HEK293 (cell line): ENCODE results near the gene NR3C1.
A peak's percentile ranks its signal among the peaks of the same experiment; 100 is the strongest.

Experiments used
- CTCF ChIA-PET: fragments of 350-600 bp; formaldehyde crosslinking; extraction: SDS; loops from one replicate; lab custom pipeline; 2021; ENCODE audit warnings: antibody characterized with exemption; lab: Yijun Ruan, JAX
- POLR2A ChIA-PET: fragments of 300-600 bp; formaldehyde crosslinking; extraction: SDS; loops from one replicate; lab custom pipeline; 2020; ENCODE audit warnings: antibody characterized with exemption, inconsistent platforms; lab: Yijun Ruan, JAX
- H3K27ac ChIP-seq: fragments of 200-500 bp; sonication (Bioruptor generic); 2 replicates; pipeline ENCODE4 v1.5.1; 2014; ENCODE audit warnings: low read depth, low read length, control low read depth, inconsistent platforms; ENCODE audit errors: extremely low read depth
- H3K36me3 ChIP-seq, 2 experiments: fragments of 200-500 bp in 1 of 2; sonication (Bioruptor generic) in 1 of 2; 1 replicate in 1 of 2; 2 replicates in 1 of 2; pipeline ENCODE4 v1.5.1; 2014 to 2017; ENCODE audit warnings: inconsistent platforms in 2 of 2, low read length in 2 of 2; ENCODE audit not compliant: control insufficient read depth in 2 of 2, insufficient read depth in 1 of 2
- H3K4me1 ChIP-seq: fragments of 200-500 bp; sonication (Bioruptor generic); 2 replicates; pipeline ENCODE4 v1.5.1; 2014; ENCODE audit warnings: mild to moderate bottlenecking, low read length, inconsistent platforms; ENCODE audit not compliant: control insufficient read depth, insufficient read depth
- H3K4me3 ChIP-seq: 2 replicates; pipeline ENCODE4 v1.5.1; 2011; ENCODE audit warnings: low read depth, mild to moderate bottlenecking, control low read depth, low read length, moderate library complexity
- H3K9me3 ChIP-seq: fragments of 200-500 bp; sonication (Bioruptor generic); 2 replicates; pipeline ENCODE4 v1.5.1; 2014; ENCODE audit warnings: low read depth, low read length, inconsistent platforms; ENCODE audit not compliant: control insufficient read depth, insufficient read depth
- PRDM2 ChIP-seq: fragments of 450-650 bp; formaldehyde crosslinking; IDR thresholded peaks from 2 replicates; pipeline ENCODE4 v1.5.1; 2016; ENCODE audit warnings: missing biosample characterization, missing genetic modification characterization, borderline replicate concordance
- WT1 ChIP-seq: fragments of 450-650 bp; formaldehyde crosslinking; IDR thresholded peaks from 2 replicates; pipeline ENCODE4 v1.5.1; 2016; ENCODE audit warnings: missing biosample characterization, missing genetic modification characterization
- ZFP41 ChIP-seq: fragments of 450-650 bp; formaldehyde crosslinking; IDR thresholded peaks from 2 replicates; pipeline ENCODE4 v1.5.1; 2016; ENCODE audit warnings: missing biosample characterization, missing genetic modification characterization, borderline replicate concordance
- ZNF114 ChIP-seq: fragments of 450-650 bp; formaldehyde crosslinking; IDR thresholded peaks from 2 replicates; pipeline ENCODE4 v1.5.0; 2017; ENCODE audit warnings: missing biosample characterization, missing genetic modification characterization
- ZNF146 ChIP-seq: fragments of 450-650 bp; formaldehyde crosslinking; IDR thresholded peaks from 2 replicates; pipeline ENCODE4 v1.5.1; 2016; ENCODE audit warnings: missing biosample characterization, missing genetic modification characterization
- ZNF211 ChIP-seq: fragments of 450-650 bp; formaldehyde crosslinking; IDR thresholded peaks from 2 replicates; pipeline ENCODE4 v1.5.1; 2016; ENCODE audit warnings: low read depth, missing biosample characterization, missing genetic modification characterization
- ZNF221 ChIP-seq: fragments of 450-650 bp; formaldehyde crosslinking; IDR thresholded peaks from 2 replicates; pipeline ENCODE4 v1.5.1; 2017; ENCODE audit warnings: missing biosample characterization, missing genetic modification characterization, borderline replicate concordance
- ZNF341 ChIP-seq: fragments of 450-650 bp; formaldehyde crosslinking; IDR thresholded peaks from 2 replicates; pipeline ENCODE4; 2016; ENCODE audit warnings: low read depth, missing biosample characterization, missing genetic modification characterization
- ZNF521 ChIP-seq: fragments of 450-650 bp; formaldehyde crosslinking; IDR thresholded peaks from 2 replicates; pipeline ENCODE4 v1.5.1; 2017; ENCODE audit warnings: missing biosample characterization, mild to moderate bottlenecking, missing genetic modification characterization
- ZNF629 ChIP-seq: fragments of 450-650 bp; formaldehyde crosslinking; IDR thresholded peaks from 2 replicates; pipeline ENCODE4 v1.5.1; 2017; ENCODE audit warnings: missing biosample characterization, missing genetic modification characterization
- ZNF843 ChIP-seq: fragments of 450-650 bp; formaldehyde crosslinking; IDR thresholded peaks from 2 replicates; pipeline ENCODE4 v1.5.1; 2016; ENCODE audit warnings: missing biosample characterization, missing genetic modification characterization
- TF ChIP-seq, protein P1 (sequence below): fragments of 450-650 bp; formaldehyde crosslinking; IDR thresholded peaks from 2 replicates; pipeline ENCODE4 v1.5.1; 2017; ENCODE audit warnings: missing biosample characterization, missing genetic modification characterization
- TF ChIP-seq, protein P2 (sequence below): fragments of 450-650 bp; formaldehyde crosslinking; IDR thresholded peaks from 2 replicates; pipeline ENCODE4 v1.5.1; 2016; ENCODE audit warnings: missing biosample characterization, missing genetic modification characterization
- TF ChIP-seq, protein P3 (sequence below): fragments of 450-650 bp; formaldehyde crosslinking; conservative IDR thresholded peaks from 2 replicates; pipeline ENCODE4 v1.5.1; 2016; ENCODE audit warnings: low read depth, missing biosample characterization, missing genetic modification characterization

NR3C1 gene

DNA sequence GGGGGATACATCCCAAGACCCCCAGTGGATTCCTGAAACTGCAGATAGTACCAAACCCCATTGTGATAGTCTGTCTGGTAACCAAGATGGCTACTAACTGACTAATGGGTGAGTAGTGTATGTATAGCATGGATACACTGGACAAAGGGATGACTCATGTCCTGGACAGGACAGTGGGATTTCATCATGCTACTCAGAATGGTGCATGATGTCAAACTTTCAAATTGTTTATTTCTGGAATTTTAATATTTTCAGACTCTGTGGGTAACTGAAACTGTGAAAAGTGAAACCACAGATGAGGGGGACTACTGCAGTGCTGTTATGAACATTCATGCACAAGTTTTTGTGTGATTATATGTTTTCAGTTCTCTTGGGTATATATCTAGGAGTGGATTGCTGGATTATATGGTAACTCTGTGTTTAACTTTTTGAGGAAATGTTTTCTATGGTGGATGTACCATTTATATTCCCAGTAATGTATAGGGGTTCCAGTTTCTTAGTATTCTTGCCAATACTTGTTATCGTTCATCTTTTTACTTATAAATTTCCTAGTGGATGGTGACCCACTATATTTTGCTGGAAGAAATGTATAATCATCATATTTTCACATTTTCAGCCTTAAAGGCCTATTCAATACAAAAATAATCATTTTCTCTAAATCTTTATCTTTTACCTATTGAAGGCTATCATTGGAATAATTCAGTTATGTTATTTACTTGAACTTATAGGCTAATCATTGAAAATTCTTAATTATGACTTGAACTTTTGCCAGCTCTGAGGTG is 140.9 kb downstream of the NR3C1 start:
- Histone ChIP-seq H3K36me3 (no peaks in the 10 kb centered on the region), H3K4me1 (no peaks in the 10 kb centered on the region), H3K27ac (no peak overlapping the region), H3K9me3 (no peaks in the 10 kb centered on the region), H3K4me3 (no peak overlapping the region)
- TF ChIP-seq PRDM2 (tag by site-specific recombination) (no peak), ZNF341 (tag by site-specific recombination) (no peak), ZNF521 (tag by site-specific recombination) (no peak), ZNF629 (peak; percentile 22; the same call in 1 of the 2 replicates), ZNF843 (no peak), ZNF221 (no peak), ZNF146 (0 out of 2 replicates have a peak, but pooled peaks have one; percentile 1), ZNF211 (tag by site-specific recombination) (no peak), ZNF114 (tag by site-specific recombination) (no peak), ZFP41 (tag by site-specific recombination) (no peak), WT1 (tag by site-specific recombination) (no peak)
- TF ChIP-seq, protein P1, sequence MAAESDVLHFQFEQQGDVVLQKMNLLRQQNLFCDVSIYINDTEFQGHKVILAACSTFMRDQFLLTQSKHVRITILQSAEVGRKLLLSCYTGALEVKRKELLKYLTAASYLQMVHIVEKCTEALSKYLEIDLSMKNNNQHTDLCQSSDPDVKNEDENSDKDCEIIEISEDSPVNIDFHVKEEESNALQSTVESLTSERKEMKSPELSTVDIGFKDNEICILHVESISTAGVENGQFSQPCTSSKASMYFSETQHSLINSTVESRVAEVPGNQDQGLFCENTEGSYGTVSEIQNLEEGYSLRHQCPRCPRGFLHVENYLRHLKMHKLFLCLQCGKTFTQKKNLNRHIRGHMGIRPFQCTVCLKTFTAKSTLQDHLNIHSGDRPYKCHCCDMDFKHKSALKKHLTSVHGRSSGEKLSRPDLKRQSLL: no peak
- TF ChIP-seq, protein P2, sequence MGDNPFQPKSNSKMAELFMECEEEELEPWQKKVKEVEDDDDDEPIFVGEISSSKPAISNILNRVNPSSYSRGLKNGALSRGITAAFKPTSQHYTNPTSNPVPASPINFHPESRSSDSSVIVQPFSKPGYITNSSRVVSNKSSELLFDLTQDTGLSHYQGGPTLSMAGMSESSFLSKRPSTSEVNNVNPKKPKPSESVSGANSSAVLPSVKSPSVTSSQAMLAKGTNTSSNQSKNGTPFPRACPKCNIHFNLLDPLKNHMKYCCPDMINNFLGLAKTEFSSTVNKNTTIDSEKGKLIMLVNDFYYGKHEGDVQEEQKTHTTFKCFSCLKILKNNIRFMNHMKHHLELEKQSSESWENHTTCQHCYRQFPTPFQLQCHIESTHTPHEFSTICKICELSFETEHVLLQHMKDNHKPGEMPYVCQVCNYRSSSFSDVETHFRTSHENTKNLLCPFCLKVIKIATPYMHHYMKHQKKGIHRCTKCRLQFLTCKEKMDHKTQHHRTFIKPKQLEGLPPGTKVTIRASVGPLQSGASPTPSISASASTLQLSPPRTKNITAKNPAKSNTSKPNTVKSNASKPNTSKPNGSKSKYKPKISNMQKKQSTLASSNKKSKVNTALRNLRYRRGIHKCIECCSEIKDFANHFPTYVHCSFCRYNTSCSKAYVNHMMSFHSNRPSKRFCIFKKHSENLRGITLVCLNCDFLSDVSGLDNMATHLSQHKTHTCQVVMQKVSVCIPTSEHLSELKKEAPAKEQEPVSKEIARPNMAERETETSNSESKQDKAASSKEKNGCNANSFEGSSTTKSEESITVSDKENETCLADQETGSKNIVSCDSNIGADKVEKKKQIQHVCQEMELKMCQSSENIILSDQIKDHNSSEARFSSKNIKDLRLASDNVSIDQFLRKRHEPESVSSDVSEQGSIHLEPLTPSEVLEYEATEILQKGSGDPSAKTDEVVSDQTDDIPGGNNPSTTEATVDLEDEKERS (tag by site-specific recombination): no peak
- TF ChIP-seq, protein P3, sequence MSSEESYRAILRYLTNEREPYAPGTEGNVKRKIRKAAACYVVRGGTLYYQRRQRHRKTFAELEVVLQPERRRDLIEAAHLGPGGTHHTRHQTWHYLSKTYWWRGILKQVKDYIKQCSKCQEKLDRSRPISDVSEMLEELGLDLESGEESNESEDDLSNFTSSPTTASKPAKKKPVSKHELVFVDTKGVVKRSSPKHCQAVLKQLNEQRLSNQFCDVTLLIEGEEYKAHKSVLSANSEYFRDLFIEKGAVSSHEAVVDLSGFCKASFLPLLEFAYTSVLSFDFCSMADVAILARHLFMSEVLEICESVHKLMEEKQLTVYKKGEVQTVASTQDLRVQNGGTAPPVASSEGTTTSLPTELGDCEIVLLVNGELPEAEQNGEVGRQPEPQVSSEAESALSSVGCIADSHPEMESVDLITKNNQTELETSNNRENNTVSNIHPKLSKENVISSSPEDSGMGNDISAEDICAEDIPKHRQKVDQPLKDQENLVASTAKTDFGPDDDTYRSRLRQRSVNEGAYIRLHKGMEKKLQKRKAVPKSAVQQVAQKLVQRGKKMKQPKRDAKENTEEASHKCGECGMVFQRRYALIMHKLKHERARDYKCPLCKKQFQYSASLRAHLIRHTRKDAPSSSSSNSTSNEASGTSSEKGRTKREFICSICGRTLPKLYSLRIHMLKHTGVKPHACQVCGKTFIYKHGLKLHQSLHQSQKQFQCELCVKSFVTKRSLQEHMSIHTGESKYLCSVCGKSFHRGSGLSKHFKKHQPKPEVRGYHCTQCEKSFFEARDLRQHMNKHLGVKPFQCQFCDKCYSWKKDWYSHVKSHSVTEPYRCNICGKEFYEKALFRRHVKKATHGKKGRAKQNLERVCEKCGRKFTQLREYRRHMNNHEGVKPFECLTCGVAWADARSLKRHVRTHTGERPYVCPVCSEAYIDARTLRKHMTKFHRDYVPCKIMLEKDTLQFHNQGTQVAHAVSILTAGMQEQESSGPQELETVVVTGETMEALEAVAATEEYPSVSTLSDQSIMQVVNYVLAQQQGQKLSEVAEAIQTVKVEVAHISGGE (tag by site-specific recombination): no peak
- ChIA-PET POLR2A (no interaction called here), CTCF (no interaction called here)
